Skeletal muscle tissue (tissue), 5 donors: Measurements from ENCODE around the gene LIN52. TPM values are rescaled to one million over a fixed set of nuclear protein-coding genes. Genes with fewer than 3 reads are reported as not detected.

Source experiments
- H3K27ac ChIP-seq: one replicate; pipeline ENCODE4 v1.7.0; 2013; ENCODE audit warnings: mild to moderate bottlenecking, low read depth, low read length, inconsistent platforms
- H3K27me3 ChIP-seq, 3 donors: one replicate each; pipeline ENCODE4 v1.7.0; 2013; ENCODE audit warnings: low read length in 3 of 3; ENCODE audit not compliant: control insufficient read depth in 3 of 3, insufficient read depth in 3 of 3
- H3K36me3 ChIP-seq, 3 donors: one replicate each; pipeline ENCODE4 v1.7.0; 2013; ENCODE audit warnings: low read length in 3 of 3; ENCODE audit not compliant: control insufficient read depth in 3 of 3, insufficient read depth in 3 of 3
- H3K4me1 ChIP-seq, 3 donors: one replicate each; pipeline ENCODE4 v1.7.0; 2013; ENCODE audit warnings: low read length in 3 of 3, mild to moderate bottlenecking in 3 of 3; ENCODE audit not compliant: control insufficient read depth in 3 of 3, insufficient read depth in 3 of 3
- H3K4me3 ChIP-seq, 3 donors: one replicate each; pipeline ENCODE4 v1.7.0; 2013; ENCODE audit warnings: low read length in 3 of 3
- H3K9ac ChIP-seq, 3 donors: one replicate each; pipeline ENCODE4 v1.7.0; 2013; ENCODE audit warnings: low read length in 3 of 3, mild to moderate bottlenecking in 3 of 3, moderate library complexity in 2 of 3, low read depth in 1 of 3
- H3K9me3 ChIP-seq, 3 donors: one replicate each; pipeline ENCODE4 v1.7.0; 2013; ENCODE audit warnings: low read length in 3 of 3; ENCODE audit not compliant: control insufficient read depth in 3 of 3
- small RNA-seq: library from RNA; depleted of rRNA; stranded (forward); fragments of <200 nt; gene quantifications from one replicate; pipeline ENCODE3, GENCODE V24; 2014
- total RNA-seq: library from RNA; depleted of rRNA; stranded (reverse); fragments of >200 nt; gene quantifications from one replicate; pipeline ENCODE4 v1.2.3, GENCODE V29; 2014
- donor health status: Osteomylitis.

The LIN52 gene
- total RNA-seq, 1 donor from 2014 or later, result 11.5 TPM

GRCh38 chr14:74248017-74248416 lies 163.3 kb downstream of the LIN52 start:
- Histone ChIP-seq H3K36me3 (no peaks in the 10 kb centered on the region), H3K9me3 (no peaks in the 10 kb centered on the region), H3K9ac (no peak overlapping the region), H3K27me3 (peaks cover 36 to 42% (median 41%) of the 10 kb centered on the region in 3 donors), H3K4me1 (peaks cover 0 to 8% (median 0%) of the 10 kb centered on the region in 3 donors), H3K27ac (no peak overlapping the region), H3K4me3 (no peak overlapping the region)

- Histone ChIP-seq H3K27ac (no peak overlapping the region), H3K27me3 (peaks cover 20 to 27% (median 27%) of the 10 kb centered on the region in 3 donors), H3K9me3 (no peaks in the 10 kb centered on the region), H3K4me1 (peaks cover 0 to 8% (median 0%) of the 10 kb centered on the region in 3 donors), H3K4me3 (no peak overlapping the region), H3K36me3 (no peaks in the 10 kb centered on the region), H3K9ac (no peak overlapping the region)
Measured at GRCh38 chr14:74249433-74250375, 164.9 kb downstream of the LIN52 start.

Small RNA genes within 50 kb of the gene (small RNA-seq; reads per million reads assigned to genes)
- gene AC006349.1, result not detected
- not detected for gene RN7SL530P

Other genes starting within 250 kb of the LIN52 start
- gene PTGR2, start 233.1 kb upstream of the LIN52 start, total RNA-seq, result 5.7 TPM
- gene ZNF410, start 198.1 kb upstream of the LIN52 start, total RNA-seq, result 71.0 TPM
- gene FAM161B, start 134.9 kb upstream of the LIN52 start, total RNA-seq, result 5.7 TPM
- gene COQ6, start 134.7 kb upstream of the LIN52 start, total RNA-seq, result 34.4 TPM
- gene ENTPD5, start 65.7 kb upstream of the LIN52 start, total RNA-seq, result 5.2 TPM
- 2.1 TPM for gene BBOF1, start 65.6 kb upstream of the LIN52 start, total RNA-seq
- gene ALDH6A1, start 503 bp upstream of the LIN52 start, total RNA-seq, result 24.0 TPM
- not detected for gene VSX2, start 154.5 kb downstream of the LIN52 start, total RNA-seq
- 28.7 TPM for gene ABCD4, start 218.0 kb downstream of the LIN52 start, total RNA-seq